ENCODE measurements around the gene RAB44. TPM values are rescaled to one million over a fixed set of nuclear protein-coding genes. Genes with fewer than 3 reads are reported as not detected.

Gene RAB44
- total and polyA plus RNA-seq, 2 of the 13 experiments (the other 11 are each of a cell fraction or from before 2014, with no cell fraction given) = not detected

DNA sequence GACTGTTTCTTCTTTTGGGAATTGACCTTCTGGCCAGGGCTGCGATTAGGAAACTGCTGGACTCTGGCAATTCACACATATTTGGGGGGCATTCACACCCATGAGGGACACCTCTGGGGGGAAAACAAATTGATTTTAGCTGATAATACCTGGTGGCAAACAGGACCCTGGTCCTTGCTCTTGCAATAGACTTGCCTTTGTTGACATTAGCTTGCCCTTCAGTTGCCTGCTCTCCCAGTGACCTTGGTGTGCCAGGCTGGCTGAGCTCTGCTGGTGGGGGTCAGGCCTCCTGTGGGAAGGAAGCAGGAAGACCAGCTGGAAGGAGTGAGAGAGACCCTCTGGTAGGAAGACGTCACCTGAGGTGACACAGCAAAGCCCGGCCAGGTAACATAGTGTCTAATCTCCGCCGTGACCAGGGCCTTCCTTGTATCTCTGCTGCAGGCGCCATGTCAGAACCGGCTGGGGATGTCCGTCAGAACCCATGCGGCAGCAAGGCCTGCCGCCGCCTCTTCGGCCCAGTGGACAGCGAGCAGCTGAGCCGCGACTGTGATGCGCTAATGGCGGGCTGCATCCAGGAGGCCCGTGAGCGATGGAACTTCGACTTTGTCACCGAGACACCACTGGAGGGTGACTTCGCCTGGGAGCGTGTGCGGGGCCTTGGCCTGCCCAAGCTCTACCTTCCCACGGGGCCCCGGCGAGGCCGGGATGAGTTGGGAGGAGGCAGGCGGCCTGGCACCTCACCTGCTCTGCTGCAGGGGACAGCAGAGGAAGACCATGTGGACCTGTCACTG is 13.8 kb upstream of the RAB44 start (continued):
- peak; percentile 70; the same call in 1 of the 2 replicates for TF ChIP-seq KLF15 (CRISPR knock-in tag; IDR thresholded peaks at IDR 0.05; ENCODE audit: borderline replicate concordance)
- no peak for TF ChIP-seq RFX1 (IDR thresholded peaks at IDR 0.05)
- no peak for TF ChIP-seq ZNF563 (CRISPR knock-in tag; IDR thresholded peaks at IDR 0.05)
- peak; percentile 88 for TF ChIP-seq JUNB (CRISPR knock-in tag; IDR thresholded peaks at IDR 0.05; ENCODE audit: borderline replicate concordance)
- TF ChIP-seq, protein P1, sequence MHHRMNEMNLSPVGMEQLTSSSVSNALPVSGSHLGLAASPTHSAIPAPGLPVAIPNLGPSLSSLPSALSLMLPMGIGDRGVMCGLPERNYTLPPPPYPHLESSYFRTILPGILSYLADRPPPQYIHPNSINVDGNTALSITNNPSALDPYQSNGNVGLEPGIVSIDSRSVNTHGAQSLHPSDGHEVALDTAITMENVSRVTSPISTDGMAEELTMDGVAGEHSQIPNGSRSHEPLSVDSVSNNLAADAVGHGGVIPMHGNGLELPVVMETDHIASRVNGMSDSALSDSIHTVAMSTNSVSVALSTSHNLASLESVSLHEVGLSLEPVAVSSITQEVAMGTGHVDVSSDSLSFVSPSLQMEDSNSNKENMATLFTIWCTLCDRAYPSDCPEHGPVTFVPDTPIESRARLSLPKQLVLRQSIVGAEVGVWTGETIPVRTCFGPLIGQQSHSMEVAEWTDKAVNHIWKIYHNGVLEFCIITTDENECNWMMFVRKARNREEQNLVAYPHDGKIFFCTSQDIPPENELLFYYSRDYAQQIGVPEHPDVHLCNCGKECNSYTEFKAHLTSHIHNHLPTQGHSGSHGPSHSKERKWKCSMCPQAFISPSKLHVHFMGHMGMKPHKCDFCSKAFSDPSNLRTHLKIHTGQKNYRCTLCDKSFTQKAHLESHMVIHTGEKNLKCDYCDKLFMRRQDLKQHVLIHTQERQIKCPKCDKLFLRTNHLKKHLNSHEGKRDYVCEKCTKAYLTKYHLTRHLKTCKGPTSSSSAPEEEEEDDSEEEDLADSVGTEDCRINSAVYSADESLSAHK (CRISPR knock-in tag; IDR thresholded peaks at IDR 0.05; ENCODE audit: borderline replicate concordance) = no peak
- no peak for TF ChIP-seq RFX5 (IDR thresholded peaks at IDR 0.05; ENCODE audit: low read depth, low read length)
- TF ChIP-seq, protein P2, sequence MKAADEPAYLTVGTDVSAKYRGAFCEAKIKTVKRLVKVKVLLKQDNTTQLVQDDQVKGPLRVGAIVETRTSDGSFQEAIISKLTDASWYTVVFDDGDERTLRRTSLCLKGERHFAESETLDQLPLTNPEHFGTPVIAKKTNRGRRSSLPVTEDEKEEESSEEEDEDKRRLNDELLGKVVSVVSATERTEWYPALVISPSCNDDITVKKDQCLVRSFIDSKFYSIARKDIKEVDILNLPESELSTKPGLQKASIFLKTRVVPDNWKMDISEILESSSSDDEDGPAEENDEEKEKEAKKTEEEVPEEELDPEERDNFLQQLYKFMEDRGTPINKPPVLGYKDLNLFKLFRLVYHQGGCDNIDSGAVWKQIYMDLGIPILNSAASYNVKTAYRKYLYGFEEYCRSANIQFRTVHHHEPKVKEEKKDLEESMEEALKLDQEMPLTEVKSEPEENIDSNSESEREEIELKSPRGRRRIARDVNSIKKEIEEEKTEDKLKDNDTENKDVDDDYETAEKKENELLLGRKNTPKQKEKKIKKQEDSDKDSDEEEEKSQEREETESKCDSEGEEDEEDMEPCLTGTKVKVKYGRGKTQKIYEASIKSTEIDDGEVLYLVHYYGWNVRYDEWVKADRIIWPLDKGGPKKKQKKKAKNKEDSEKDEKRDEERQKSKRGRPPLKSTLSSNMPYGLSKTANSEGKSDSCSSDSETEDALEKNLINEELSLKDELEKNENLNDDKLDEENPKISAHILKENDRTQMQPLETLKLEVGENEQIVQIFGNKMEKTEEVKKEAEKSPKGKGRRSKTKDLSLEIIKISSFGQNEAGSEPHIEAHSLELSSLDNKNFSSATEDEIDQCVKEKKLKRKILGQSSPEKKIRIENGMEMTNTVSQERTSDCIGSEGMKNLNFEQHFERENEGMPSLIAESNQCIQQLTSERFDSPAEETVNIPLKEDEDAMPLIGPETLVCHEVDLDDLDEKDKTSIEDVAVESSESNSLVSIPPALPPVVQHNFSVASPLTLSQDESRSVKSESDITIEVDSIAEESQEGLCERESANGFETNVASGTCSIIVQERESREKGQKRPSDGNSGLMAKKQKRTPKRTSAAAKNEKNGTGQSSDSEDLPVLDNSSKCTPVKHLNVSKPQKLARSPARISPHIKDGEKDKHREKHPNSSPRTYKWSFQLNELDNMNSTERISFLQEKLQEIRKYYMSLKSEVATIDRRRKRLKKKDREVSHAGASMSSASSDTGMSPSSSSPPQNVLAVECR (CRISPR knock-in tag; IDR thresholded peaks at IDR 0.05; ENCODE audit: borderline replicate concordance) = peak; percentile 65; the same call in 1 of the 2 replicates
- TF ChIP-seq ARNTL (CRISPR knock-in tag; IDR thresholded peaks at IDR 0.05) = peak; percentile 86
- TF ChIP-seq, protein P3, sequence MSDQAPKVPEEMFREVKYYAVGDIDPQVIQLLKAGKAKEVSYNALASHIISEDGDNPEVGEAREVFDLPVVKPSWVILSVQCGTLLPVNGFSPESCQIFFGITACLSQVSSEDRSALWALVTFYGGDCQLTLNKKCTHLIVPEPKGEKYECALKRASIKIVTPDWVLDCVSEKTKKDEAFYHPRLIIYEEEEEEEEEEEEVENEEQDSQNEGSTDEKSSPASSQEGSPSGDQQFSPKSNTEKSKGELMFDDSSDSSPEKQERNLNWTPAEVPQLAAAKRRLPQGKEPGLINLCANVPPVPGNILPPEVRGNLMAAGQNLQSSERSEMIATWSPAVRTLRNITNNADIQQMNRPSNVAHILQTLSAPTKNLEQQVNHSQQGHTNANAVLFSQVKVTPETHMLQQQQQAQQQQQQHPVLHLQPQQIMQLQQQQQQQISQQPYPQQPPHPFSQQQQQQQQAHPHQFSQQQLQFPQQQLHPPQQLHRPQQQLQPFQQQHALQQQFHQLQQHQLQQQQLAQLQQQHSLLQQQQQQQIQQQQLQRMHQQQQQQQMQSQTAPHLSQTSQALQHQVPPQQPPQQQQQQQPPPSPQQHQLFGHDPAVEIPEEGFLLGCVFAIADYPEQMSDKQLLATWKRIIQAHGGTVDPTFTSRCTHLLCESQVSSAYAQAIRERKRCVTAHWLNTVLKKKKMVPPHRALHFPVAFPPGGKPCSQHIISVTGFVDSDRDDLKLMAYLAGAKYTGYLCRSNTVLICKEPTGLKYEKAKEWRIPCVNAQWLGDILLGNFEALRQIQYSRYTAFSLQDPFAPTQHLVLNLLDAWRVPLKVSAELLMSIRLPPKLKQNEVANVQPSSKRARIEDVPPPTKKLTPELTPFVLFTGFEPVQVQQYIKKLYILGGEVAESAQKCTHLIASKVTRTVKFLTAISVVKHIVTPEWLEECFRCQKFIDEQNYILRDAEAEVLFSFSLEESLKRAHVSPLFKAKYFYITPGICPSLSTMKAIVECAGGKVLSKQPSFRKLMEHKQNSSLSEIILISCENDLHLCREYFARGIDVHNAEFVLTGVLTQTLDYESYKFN (CRISPR knock-in tag; conservative IDR thresholded peaks at IDR 0.05) = peak; percentile 88
- TF ChIP-seq ZNF790 (CRISPR knock-in tag; IDR thresholded peaks at IDR 0.05; ENCODE audit: borderline replicate concordance) = no peak
- TF ChIP-seq ZNF782 (CRISPR knock-in tag; IDR thresholded peaks at IDR 0.05; ENCODE audit: borderline replicate concordance) = peak; percentile 83; the same call in 1 of the 2 replicates
- TF ChIP-seq ZNF282 (IDR thresholded peaks at IDR 0.05; ENCODE audit: partially characterized antibody) = no peak
- TF ChIP-seq SCMH1 (CRISPR knock-in tag; IDR thresholded peaks at IDR 0.05; ENCODE audit: borderline replicate concordance) = no peak
- peak; percentile 54; the same call in 1 of the 2 replicates for TF ChIP-seq ZMYM3 (CRISPR knock-in tag; IDR thresholded peaks at IDR 0.05)
- TF ChIP-seq ATF7 (IDR thresholded peaks at IDR 0.05) = no peak
- no peak; the same call in 1 of the 2 replicates for TF ChIP-seq ATF7 (CRISPR knock-in tag; IDR thresholded peaks at IDR 0.05)
- no peak for TF ChIP-seq GTF3A (CRISPR knock-in tag; conservative IDR thresholded peaks at IDR 0.05)
- TF ChIP-seq ZNF652 (CRISPR knock-in tag; IDR thresholded peaks at IDR 0.05; ENCODE audit: borderline replicate concordance, low read depth) = no peak
- TF ChIP-seq, protein P4, sequence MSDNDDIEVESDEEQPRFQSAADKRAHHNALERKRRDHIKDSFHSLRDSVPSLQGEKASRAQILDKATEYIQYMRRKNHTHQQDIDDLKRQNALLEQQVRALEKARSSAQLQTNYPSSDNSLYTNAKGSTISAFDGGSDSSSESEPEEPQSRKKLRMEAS (IDR thresholded peaks at IDR 0.05) = no peak; the same call in 1 of the 2 replicates
